GM12872 (cell line): Measurements from ENCODE around the gene IGFBP3.

Experiments
- CTCF ChIP-seq: IDR thresholded peaks from 3 replicates; pipeline ENCODE4 v1.5.1; 2011; ENCODE audit warnings: low read depth, mild to moderate bottlenecking, low read length, moderate library complexity; ENCODE audit not compliant: insufficient read depth

Gene IGFBP3

GRCh38 chr7:45920502-45921380 is at the start of gene IGFBP3:
Gene IGFBP3, minus strand, starts transcription at chr7:45921272. Its CDS starts 132 bp downstream, at chr7:45921140.
- TF ChIP-seq CTCF, result no peak

- no peak for TF ChIP-seq CTCF
Measured at GRCh38 chr7:45970454-45970853, 49.4 kb upstream of the IGFBP3 start.

- TF ChIP-seq CTCF, result no peak
Measured at GRCh38 chr7:45969940-45970339, 48.9 kb upstream of the IGFBP3 start.

GRCh38 chr7:45968856-45969541 is 47.9 kb upstream of the IGFBP3 start:
- no peak for TF ChIP-seq CTCF

- TF ChIP-seq CTCF, result no peak
Measured at GRCh38 chr7:45968312-45968711, 47.2 kb upstream of the IGFBP3 start.

GRCh38 chr7:45967591-45968157 is 46.6 kb upstream of the IGFBP3 start:
- TF ChIP-seq CTCF, result no peak

GRCh38 chr7:45962861-45963260 is 41.8 kb upstream of the IGFBP3 start:
- TF ChIP-seq CTCF, result no peak
